Limb (tissue), 2 donors: ENCODE results near the gene ANTXR1.
"Not testable (repeated sequence)": the region's sequence is repeated elsewhere in the genome, so short reads cannot be mapped to it uniquely, and the experiment has no call there.

ENCODE experiments used
- DNase-seq, 2 donors: peaks; one replicate each; pipeline ENCODE4 v3.0.0-alpha.2; 2016; ENCODE audit errors: extremely low spot score in 2 of 2

Gene ANTXR1

GRCh38 chr2:69226903-69227302 lies 213.9 kb downstream of the ANTXR1 start:
- no peak for DNase-seq

- DNase-seq = no peak
Observed at GRCh38 chr2:69227716-69228115, 214.7 kb downstream of the ANTXR1 start.

GRCh38 chr2:69230946-69231345 lies 218.0 kb downstream of the ANTXR1 start:
- DNase-seq = not testable (repeated sequence)

GRCh38 chr2:69231612-69232277 lies 218.8 kb downstream of the ANTXR1 start:
- no peak for DNase-seq

- not testable (repeated sequence) for DNase-seq
Observed at GRCh38 chr2:69235835-69236234, 222.9 kb downstream of the ANTXR1 start.

- no peak for DNase-seq
Observed at GRCh38 chr2:69237070-69237670, 224.2 kb downstream of the ANTXR1 start.

GRCh38 chr2:69238449-69239031 lies 225.6 kb downstream of the ANTXR1 start:
- no peak for DNase-seq

GRCh38 chr2:69241093-69241492 lies 228.1 kb downstream of the ANTXR1 start:
- peak in 1 of 2 donors; percentile 72 for DNase-seq

GRCh38 chr2:69241664-69242514 lies 228.9 kb downstream of the ANTXR1 start:
- no peak for DNase-seq

- DNase-seq = peak; percentile 57 to 84
Observed at GRCh38 chr2:69242651-69243051, 229.7 kb downstream of the ANTXR1 start.

- no peak for DNase-seq
Observed at GRCh38 chr2:69243652-69244051, 230.7 kb downstream of the ANTXR1 start.

GRCh38 chr2:69244882-69245281 lies 231.9 kb downstream of the ANTXR1 start:
- no peak for DNase-seq

GRCh38 chr2:69247583-69247982 lies 234.6 kb downstream of the ANTXR1 start:
- DNase-seq = no peak

- no peak for DNase-seq
Observed at GRCh38 chr2:69248232-69248631, 235.3 kb downstream of the ANTXR1 start.

GRCh38 chr2:69250981-69251380 lies 238.0 kb downstream of the ANTXR1 start:
- no peak for DNase-seq

GRCh38 chr2:69251943-69252342 lies 239.0 kb downstream of the ANTXR1 start:
- DNase-seq = no peak

GRCh38 chr2:69253112-69253511 lies 240.1 kb downstream of the ANTXR1 start:
- DNase-seq = no peak

GRCh38 chr2:69253611-69254301 lies 240.8 kb downstream of the ANTXR1 start:
- DNase-seq = peak in 1 of 2 donors; percentile 60

- DNase-seq = no peak
Observed at GRCh38 chr2:69255760-69256159, 242.8 kb downstream of the ANTXR1 start.

GRCh38 chr2:69259994-69260591 lies 247.1 kb downstream of the ANTXR1 start:
- not testable (repeated sequence) for DNase-seq

GRCh38 chr2:69260666-69261065 lies 247.7 kb downstream of the ANTXR1 start:
- no peak for DNase-seq
